RWPE2 (cell line): ENCODE results near the gene CDC37L1.
"Not testable (repeated sequence)": the region's sequence is repeated elsewhere in the genome, so short reads cannot be mapped to it uniquely, and the experiment has no call there.

Experiments
- ATAC-seq: fragments of 200-7000 bp; cut with Tn5 transposase; 3 replicates; pipeline ENCODE4 v1.9.1; 2021; ENCODE audit warnings: low read depth
- DNase-seq: peaks from one replicate; pipeline ENCODE4 v3.0.0-alpha.2; 2020; ENCODE audit warnings: low spot score
- H3K27ac ChIP-seq: fragments of 450-650 bp; 2 replicates; pipeline ENCODE4 v1.5.1; 2017; ENCODE audit warnings: mild to moderate bottlenecking; ENCODE audit not compliant: poor library complexity, severe bottlenecking
- H3K27me3 ChIP-seq: fragments of 250-450 bp; sonication (Bioruptor Pico); 2 replicates; pipeline ENCODE4 v1.5.1; 2021; ENCODE audit warnings: mild to moderate bottlenecking, moderate library complexity; ENCODE audit not compliant: insufficient read depth, poor library complexity, severe bottlenecking
- H3K36me3 ChIP-seq: fragments of 250-450 bp; sonication (Bioruptor Pico); 2 replicates; pipeline ENCODE4 v1.5.1; 2020; ENCODE audit warnings: low read depth, mild to moderate bottlenecking, moderate library complexity
- H3K4me1 ChIP-seq: fragments of 250-450 bp; sonication (Bioruptor Pico); 2 replicates; pipeline ENCODE4 v1.5.1; 2021; ENCODE audit warnings: mild to moderate bottlenecking, moderate library complexity; ENCODE audit not compliant: insufficient read depth, poor library complexity, severe bottlenecking
- H3K4me3 ChIP-seq: fragments of 250-450 bp; sonication (Bioruptor Pico); 2 replicates; pipeline ENCODE4 v1.5.1; 2021; ENCODE audit warnings: mild to moderate bottlenecking, moderate library complexity; ENCODE audit not compliant: severe bottlenecking
- H3K9me3 ChIP-seq: fragments of 250-450 bp; sonication (Bioruptor Pico); 2 replicates; pipeline ENCODE4 v1.5.1; 2021; ENCODE audit warnings: mild to moderate bottlenecking, moderate library complexity; ENCODE audit not compliant: severe bottlenecking
- TF ChIP-seq, protein P1 (sequence below): fragments of 450-650 bp; IDR thresholded peaks from one replicate; pipeline ENCODE4 v1.5.1; 2017; ENCODE audit warnings: mild to moderate bottlenecking, moderate library complexity; ENCODE audit not compliant: poor library complexity, severe bottlenecking

The CDC37L1 gene

GRCh38 chr9:4748612-4749011 lies 69.2 kb downstream of the CDC37L1 start:
- no peaks in the 10 kb centered on the region for H3K36me3 ChIP-seq
- no peaks in the 10 kb centered on the region for H3K27me3 ChIP-seq
- TF ChIP-seq, protein P1, sequence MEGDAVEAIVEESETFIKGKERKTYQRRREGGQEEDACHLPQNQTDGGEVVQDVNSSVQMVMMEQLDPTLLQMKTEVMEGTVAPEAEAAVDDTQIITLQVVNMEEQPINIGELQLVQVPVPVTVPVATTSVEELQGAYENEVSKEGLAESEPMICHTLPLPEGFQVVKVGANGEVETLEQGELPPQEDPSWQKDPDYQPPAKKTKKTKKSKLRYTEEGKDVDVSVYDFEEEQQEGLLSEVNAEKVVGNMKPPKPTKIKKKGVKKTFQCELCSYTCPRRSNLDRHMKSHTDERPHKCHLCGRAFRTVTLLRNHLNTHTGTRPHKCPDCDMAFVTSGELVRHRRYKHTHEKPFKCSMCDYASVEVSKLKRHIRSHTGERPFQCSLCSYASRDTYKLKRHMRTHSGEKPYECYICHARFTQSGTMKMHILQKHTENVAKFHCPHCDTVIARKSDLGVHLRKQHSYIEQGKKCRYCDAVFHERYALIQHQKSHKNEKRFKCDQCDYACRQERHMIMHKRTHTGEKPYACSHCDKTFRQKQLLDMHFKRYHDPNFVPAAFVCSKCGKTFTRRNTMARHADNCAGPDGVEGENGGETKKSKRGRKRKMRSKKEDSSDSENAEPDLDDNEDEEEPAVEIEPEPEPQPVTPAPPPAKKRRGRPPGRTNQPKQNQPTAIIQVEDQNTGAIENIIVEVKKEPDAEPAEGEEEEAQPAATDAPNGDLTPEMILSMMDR = no peak
- no peak for ATAC-seq
- H3K9me3 ChIP-seq = no peaks in the 10 kb centered on the region
- no peak overlapping the region for H3K4me3 ChIP-seq
- H3K4me1 ChIP-seq = peaks cover 3% of the 10 kb centered on the region
- DNase-seq = no peak
- H3K27ac ChIP-seq = no peak overlapping the region

GRCh38 chr9:4750023-4750673 lies 70.8 kb downstream of the CDC37L1 start:
- Histone ChIP-seq H3K36me3 (no peaks in the 10 kb centered on the region), H3K27me3 (no peaks in the 10 kb centered on the region), H3K9me3 (no peaks in the 10 kb centered on the region), H3K4me3 (no peak overlapping the region), H3K27ac (no peak overlapping the region), H3K4me1 (peaks cover 4% of the 10 kb centered on the region)
- DNase-seq (no peak), ATAC-seq (peak; percentile 41; the same call in 1 of the 3 replicates)
- TF ChIP-seq, protein P1 = peak; percentile 83

DNA sequence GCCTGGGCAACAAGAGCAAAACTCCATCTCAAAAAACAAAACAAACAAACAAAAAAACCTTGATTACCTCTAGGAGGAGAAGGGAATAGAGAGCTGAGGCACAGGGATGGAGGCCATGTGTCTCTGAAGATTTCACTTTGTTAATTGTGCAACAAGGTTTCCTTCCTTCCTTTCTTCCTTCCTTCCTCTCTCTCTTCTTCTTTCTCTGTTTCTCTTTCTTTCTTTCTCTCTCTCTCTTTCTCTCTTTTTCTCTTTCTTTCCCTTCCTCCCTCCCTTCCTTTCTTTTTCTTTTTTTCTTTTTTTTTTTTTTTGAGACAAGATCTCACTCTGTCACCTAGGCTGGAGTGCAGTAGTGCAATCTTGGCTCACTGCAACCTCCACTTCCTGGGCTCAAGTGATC lies 75.2 kb downstream of the CDC37L1 start:
- H3K4me3 ChIP-seq, H3K27ac ChIP-seq, H3K9me3 ChIP-seq, DNase-seq, H3K36me3 ChIP-seq, H3K27me3 ChIP-seq, H3K4me1 ChIP-seq, ATAC-seq: not testable (repeated sequence)

- Histone ChIP-seq H3K4me3 (no peak overlapping the region), H3K9me3 (no peaks in the 10 kb centered on the region), H3K27ac (no peak overlapping the region), H3K4me1 (peaks cover 9% of the 10 kb centered on the region), H3K27me3 (no peaks in the 10 kb centered on the region), H3K36me3 (no peaks in the 10 kb centered on the region)
- no peak for DNase-seq
- peak; percentile 84 for ATAC-seq
- TF ChIP-seq, protein P1 = no peak
These were observed 75.7 kb downstream of the CDC37L1 start for GRCh38 chr9:4755026-4755609.

GRCh38 chr9:4756420-4756819 lies 77.1 kb downstream of the CDC37L1 start:
- Histone ChIP-seq H3K4me3 (no peak overlapping the region), H3K27ac (no peak overlapping the region), H3K27me3 (no peaks in the 10 kb centered on the region), H3K9me3 (no peaks in the 10 kb centered on the region), H3K36me3 (no peaks in the 10 kb centered on the region), H3K4me1 (peaks cover 9% of the 10 kb centered on the region)
- no peak for DNase-seq
- no peak for ATAC-seq
- TF ChIP-seq, protein P1 = no peak
